CD4-positive, alpha-beta T cell treated with Interleukin-21 for 1 hour (primary cell): ENCODE data around the gene SEMA3D.

ENCODE experiments used
- DNase-seq: peaks from one replicate; pipeline ENCODE4 v3.0.0-alpha.2; 2020

The SEMA3D gene

GRCh38 chr7:85119934-85120333 lies 66.9 kb downstream of the SEMA3D start:
- no peak for DNase-seq

GRCh38 chr7:85115862-85116261 lies 71.0 kb downstream of the SEMA3D start:
- DNase-seq: no peak

GRCh38 chr7:85115006-85115405 lies 71.8 kb downstream of the SEMA3D start:
- no peak for DNase-seq

GRCh38 chr7:85114342-85114741 lies 72.5 kb downstream of the SEMA3D start:
- DNase-seq: no peak

- DNase-seq: no peak
These were observed 75.1 kb downstream of the SEMA3D start for GRCh38 chr7:85111761-85112160.

GRCh38 chr7:85106719-85107118 lies 80.1 kb downstream of the SEMA3D start:
- no peak for DNase-seq

GRCh38 chr7:85104432-85105205 lies 82.2 kb downstream of the SEMA3D start:
- DNase-seq: no peak

- DNase-seq: no peak
These were observed 82.9 kb downstream of the SEMA3D start for GRCh38 chr7:85103962-85104361.

- no peak for DNase-seq
These were observed 83.5 kb downstream of the SEMA3D start for GRCh38 chr7:85103357-85103756.

GRCh38 chr7:85102813-85103350 lies 84.0 kb downstream of the SEMA3D start:
- no peak for DNase-seq

GRCh38 chr7:85101347-85101746 lies 85.5 kb downstream of the SEMA3D start:
- DNase-seq: no peak

GRCh38 chr7:85097844-85098243 lies 89.0 kb downstream of the SEMA3D start:
- DNase-seq: no peak

GRCh38 chr7:85095806-85096205 lies 91.0 kb downstream of the SEMA3D start:
- DNase-seq: no peak

GRCh38 chr7:85095366-85095765 lies 91.5 kb downstream of the SEMA3D start:
- no peak for DNase-seq

- no peak for DNase-seq
These were observed 92.7 kb downstream of the SEMA3D start for GRCh38 chr7:85094046-85094725.

- no peak for DNase-seq
These were observed 95.3 kb downstream of the SEMA3D start for GRCh38 chr7:85091565-85091928.

GRCh38 chr7:85090919-85091564 lies 95.8 kb downstream of the SEMA3D start:
- DNase-seq: no peak

- DNase-seq: no peak
These were observed 96.7 kb downstream of the SEMA3D start for GRCh38 chr7:85090143-85090542.

GRCh38 chr7:85081846-85082245 lies 105.0 kb downstream of the SEMA3D start:
- no peak for DNase-seq

- DNase-seq: no peak
These were observed 105.5 kb downstream of the SEMA3D start for GRCh38 chr7:85081392-85081791.

GRCh38 chr7:85079434-85079833 lies 107.4 kb downstream of the SEMA3D start:
- DNase-seq: no peak

- no peak for DNase-seq
These were observed 108.7 kb downstream of the SEMA3D start for GRCh38 chr7:85078181-85078580.

GRCh38 chr7:85075864-85076263 lies 111.0 kb downstream of the SEMA3D start:
- DNase-seq: no peak

GRCh38 chr7:85074992-85075391 lies 111.9 kb downstream of the SEMA3D start:
- no peak for DNase-seq
